HCT116 (cell line): ENCODE results near the gene ABLIM1.

Experiments
- CTCF ChIP-seq, 3 experiments: fragments of 200-600 bp in 1 of 3; sonication (generic) in 1 of 3; IDR thresholded peaks in 2 of 3; conservative IDR thresholded peaks in 1 of 3; 2 replicates each; pipeline ENCODE4 v1.5.1; 2012 to 2017; ENCODE audit warnings: low read depth in 2 of 3, low read length in 2 of 3, antibody characterized with exemption in 1 of 3, borderline replicate concordance in 1 of 3, control low read depth in 1 of 3, mild to moderate bottlenecking in 1 of 3, mixed read lengths in 1 of 3, mixed run types in 1 of 3, moderate library complexity in 1 of 3; ENCODE audit not compliant: insufficient read depth in 1 of 3
- EZH2phosphoT487 ChIP-seq: fragments of 200-600 bp; IDR thresholded peaks from 2 replicates; pipeline ENCODE4 v1.6.1; 2018; ENCODE audit warnings: antibody characterized with exemption, borderline replicate concordance
- POLR2A ChIP-seq: IDR thresholded peaks from 2 replicates; pipeline ENCODE4 v1.7.0; 2011; ENCODE audit warnings: borderline replicate concordance; ENCODE audit not compliant: insufficient read depth, insufficient read length; ENCODE audit errors: extremely low read depth
- RAD21 ChIP-seq: IDR thresholded peaks from 2 replicates; pipeline ENCODE4 v1.6.1; 2012; ENCODE audit warnings: low read depth, mild to moderate bottlenecking
- REST ChIP-seq: IDR thresholded peaks from 2 replicates; pipeline ENCODE4 v1.6.1; 2012; ENCODE audit warnings: low read depth
- SIN3A ChIP-seq: IDR thresholded peaks from 2 replicates; pipeline ENCODE4 v1.6.1; 2012; ENCODE audit warnings: low read depth
- SP1 ChIP-seq: IDR thresholded peaks from 2 replicates; pipeline ENCODE4 v1.6.1; 2012; ENCODE audit warnings: low read depth
- SRF ChIP-seq: IDR thresholded peaks from 2 replicates; pipeline ENCODE4 v1.6.1; 2012; ENCODE audit warnings: low read depth
- ZNF274 ChIP-seq: fragments of 200-500 bp; sonication (Bioruptor generic); IDR thresholded peaks from 2 replicates; pipeline ENCODE4 v1.6.1; 2014; ENCODE audit warnings: mild to moderate bottlenecking, low read depth, low read length, inconsistent platforms
- TF ChIP-seq, protein P1 (sequence below): IDR thresholded peaks from 2 replicates; pipeline ENCODE4 v1.6.1; 2012

DNA sequence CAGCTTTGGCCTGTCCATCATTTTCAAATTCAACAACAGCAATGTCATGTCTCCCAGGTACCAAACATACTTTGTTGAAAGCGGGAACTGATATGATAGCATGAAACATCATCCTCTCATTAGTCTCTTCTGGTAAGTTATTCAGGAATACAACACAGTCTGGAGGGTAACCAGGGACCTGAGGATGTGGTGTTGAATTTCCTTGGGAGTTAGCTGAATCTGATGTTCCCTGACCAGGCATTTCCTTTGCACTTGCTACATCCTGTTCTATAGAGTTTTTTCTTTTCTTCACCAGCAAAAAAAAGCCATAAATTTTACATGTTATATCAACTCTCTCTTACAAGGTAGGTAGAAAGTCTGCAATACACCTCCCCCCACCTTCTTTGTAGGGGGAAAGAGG lies 156.0 kb downstream of the ABLIM1 start:
- TF ChIP-seq CTCF (IDR thresholded peaks at IDR 0.05 in 2 of 3, conservative IDR thresholded peaks at IDR 0.05 in 1 of 3; ENCODE audit: borderline replicate concordance in 1 of 3, insufficient read depth in 1 of 3, low read depth in 2 of 3, low read length in 2 of 3) = no peak
- no peak for TF ChIP-seq ZNF274
- TF ChIP-seq RAD21 = no peak
- TF ChIP-seq SP1 = no peak
- TF ChIP-seq SRF = no peak
- TF ChIP-seq SIN3A = no peak
- TF ChIP-seq POLR2A = no peak
- TF ChIP-seq, protein P1, sequence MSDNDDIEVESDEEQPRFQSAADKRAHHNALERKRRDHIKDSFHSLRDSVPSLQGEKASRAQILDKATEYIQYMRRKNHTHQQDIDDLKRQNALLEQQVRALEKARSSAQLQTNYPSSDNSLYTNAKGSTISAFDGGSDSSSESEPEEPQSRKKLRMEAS = no peak
- no peak for TF ChIP-seq EZH2phosphoT487
- no peak for TF ChIP-seq REST
